Lower leg skin (tissue), 3 donors: ENCODE measurements around the gene CERS5.

ENCODE experiments used
- CTCF ChIP-seq, 3 donors: fragments of 450-650 bp; IDR thresholded peaks; one replicate each; pipeline ENCODE4 v1.5.1; 2016; ENCODE audit warnings: antibody characterized with exemption in 3 of 3, mild to moderate bottlenecking in 3 of 3, moderate library complexity in 2 of 3
- POLR2A ChIP-seq, 2 donors: fragments of 450-650 bp; IDR thresholded peaks; one replicate each; pipeline ENCODE4 v1.6.1; 2016 to 2017; ENCODE audit warnings: antibody characterized with exemption in 2 of 2, mild to moderate bottlenecking in 1 of 2, moderate library complexity in 1 of 2

GRCh38 chr12:50127546-50127945, 39.6 kb downstream of the CERS5 start:
- no peak for TF ChIP-seq CTCF (IDR thresholded peaks at IDR 0.05)
- no peak for TF ChIP-seq POLR2A (IDR thresholded peaks at IDR 0.05)
